Loucy (cell line): ENCODE results near the gene FOXL1.

ENCODE experiments used
- H2AFZ ChIP-seq: fragments of 200-600 bp; sonication (generic); 2 replicates; pipeline ENCODE4 v1.6.0; 2016; ENCODE audit warnings: antibody characterized with exemption, mild to moderate bottlenecking, low read length, moderate library complexity
- H3F3A ChIP-seq: fragments of 200-600 bp; 2 replicates; pipeline ENCODE4 v1.6.0; 2016; ENCODE audit warnings: antibody characterized with exemption, low read depth, mild to moderate bottlenecking
- H3K27me3 ChIP-seq: fragments of 200-600 bp; sonication (generic); 2 replicates; pipeline ENCODE4 v1.6.1; 2014; ENCODE audit warnings: low read length, mild to moderate bottlenecking; ENCODE audit not compliant: insufficient read depth, poor library complexity, severe bottlenecking
- H3K36me3 ChIP-seq: fragments of 200-600 bp; sonication (generic); 2 replicates; pipeline ENCODE4 v1.6.1; 2016; ENCODE audit warnings: low read length; ENCODE audit not compliant: insufficient read depth
- H3K4me1 ChIP-seq: fragments of 200-600 bp; sonication (generic); 2 replicates; pipeline ENCODE4 v1.5.1; 2014; ENCODE audit warnings: low read length, mild to moderate bottlenecking; ENCODE audit not compliant: insufficient read depth, poor library complexity, severe bottlenecking
- H3K4me2 ChIP-seq: fragments of 200-600 bp; sonication (generic); 2 replicates; pipeline ENCODE4 v1.6.0; 2014; ENCODE audit warnings: antibody characterized with exemption, low read length, low read depth, mild to moderate bottlenecking; ENCODE audit not compliant: poor library complexity, severe bottlenecking
- H3K4me3 ChIP-seq: fragments of 200-600 bp; sonication (generic); 2 replicates; pipeline ENCODE4 v1.5.1; 2014; ENCODE audit warnings: low read length, mild to moderate bottlenecking, mixed read lengths; ENCODE audit not compliant: poor library complexity, severe bottlenecking
- H3K79me2 ChIP-seq: fragments of 200-600 bp; sonication (generic); 2 replicates; pipeline ENCODE4 v1.6.1; 2014; ENCODE audit warnings: low read length; ENCODE audit not compliant: insufficient read depth
- H3K9ac ChIP-seq: fragments of 200-600 bp; sonication (generic); 2 replicates; pipeline ENCODE4 v1.6.0; 2014; ENCODE audit warnings: mild to moderate bottlenecking, low read depth, low read length, moderate library complexity; ENCODE audit not compliant: poor library complexity, severe bottlenecking
- H3K9me2 ChIP-seq: fragments of 200-600 bp; sonication (generic); replicated peaks from 2 replicates; pipeline ENCODE4 v1.6.1; 2016; ENCODE audit warnings: low read depth, low read length, mixed read lengths
- H3K9me3 ChIP-seq: fragments of 200-600 bp; sonication (generic); 2 replicates; pipeline ENCODE4 v1.6.1; 2014; ENCODE audit warnings: mild to moderate bottlenecking, antibody characterized with exemption, low read length, low read depth; ENCODE audit not compliant: insufficient read depth
- H4K20me1 ChIP-seq: fragments of 200-600 bp; sonication (generic); 2 replicates; pipeline ENCODE4 v1.6.0; 2014; ENCODE audit warnings: antibody characterized with exemption, low read length, mild to moderate bottlenecking; ENCODE audit not compliant: insufficient read depth, poor library complexity, severe bottlenecking
- CTCF ChIP-seq: fragments of 200-600 bp; sonication (generic); conservative IDR thresholded peaks from 2 replicates; pipeline ENCODE4 v1.5.1; 2014; ENCODE audit warnings: mild to moderate bottlenecking, antibody characterized with exemption, low read length
- EZH2phosphoT487 ChIP-seq: fragments of 200-600 bp; IDR thresholded peaks from 2 replicates; pipeline ENCODE4 v1.6.1; 2018; ENCODE audit warnings: antibody characterized with exemption, mild to moderate bottlenecking, moderate library complexity, borderline replicate concordance

FOXL1 gene

GRCh38 chr16:86618431-86619238, 40.3 kb downstream of the FOXL1 start:
- Histone ChIP-seq H3K9me3 (no peaks in the 10 kb centered on the region), H3K79me2 (no peaks in the 10 kb centered on the region), H3K36me3 (no peaks in the 10 kb centered on the region), H3K4me3 (no peak overlapping the region), H3K4me1 (peaks cover 3% of the 10 kb centered on the region), H3F3A (no peaks in the 10 kb centered on the region), H2AFZ (no peak overlapping the region), H4K20me1 (no peaks in the 10 kb centered on the region), H3K27me3 (no peaks in the 10 kb centered on the region), H3K4me2 (no peak overlapping the region), H3K9me2 (no peaks in the 10 kb centered on the region), H3K9ac (no peak overlapping the region)
- TF ChIP-seq CTCF (no peak), EZH2phosphoT487 (no peak)

- TF ChIP-seq EZH2phosphoT487 (no peak), CTCF (no peak)
- peaks cover 3% of the 10 kb centered on the region for H3K4me1 ChIP-seq
- H3K4me2 ChIP-seq = no peak overlapping the region
- no peaks in the 10 kb centered on the region for H3F3A ChIP-seq
- H3K9me3 ChIP-seq = no peaks in the 10 kb centered on the region
- no peaks in the 10 kb centered on the region for H3K36me3 ChIP-seq
- H3K9me2 ChIP-seq = no peaks in the 10 kb centered on the region
- H3K27me3 ChIP-seq = no peaks in the 10 kb centered on the region
- H3K9ac ChIP-seq = no peak overlapping the region
- H4K20me1 ChIP-seq = no peaks in the 10 kb centered on the region
- no peak overlapping the region for H2AFZ ChIP-seq
- H3K79me2 ChIP-seq = no peaks in the 10 kb centered on the region
- no peak overlapping the region for H3K4me3 ChIP-seq
These were observed 41.0 kb downstream of the FOXL1 start for GRCh38 chr16:86619239-86619794.

- H3K9ac ChIP-seq = no peak overlapping the region
- no peak overlapping the region for H2AFZ ChIP-seq
- H3F3A ChIP-seq = no peaks in the 10 kb centered on the region
- no peaks in the 10 kb centered on the region for H3K36me3 ChIP-seq
- no peaks in the 10 kb centered on the region for H3K9me2 ChIP-seq
- no peaks in the 10 kb centered on the region for H4K20me1 ChIP-seq
- H3K9me3 ChIP-seq = no peaks in the 10 kb centered on the region
- H3K4me1 ChIP-seq = peaks cover 3% of the 10 kb centered on the region
- no peaks in the 10 kb centered on the region for H3K27me3 ChIP-seq
- no peak overlapping the region for H3K4me3 ChIP-seq
- TF ChIP-seq EZH2phosphoT487 = no peak
- no peak for TF ChIP-seq CTCF
- H3K79me2 ChIP-seq = no peaks in the 10 kb centered on the region
- no peak overlapping the region for H3K4me2 ChIP-seq
These were observed 41.8 kb downstream of the FOXL1 start for GRCh38 chr16:86620184-86620583.
